ENCODE results near the gene YBX2.

Gene YBX2

GRCh38 chr17:7239091-7240027 is 55.1 kb downstream of the YBX2 start, which contains the start of gene PHF23 (continued):
- TF ChIP-seq, protein P1, sequence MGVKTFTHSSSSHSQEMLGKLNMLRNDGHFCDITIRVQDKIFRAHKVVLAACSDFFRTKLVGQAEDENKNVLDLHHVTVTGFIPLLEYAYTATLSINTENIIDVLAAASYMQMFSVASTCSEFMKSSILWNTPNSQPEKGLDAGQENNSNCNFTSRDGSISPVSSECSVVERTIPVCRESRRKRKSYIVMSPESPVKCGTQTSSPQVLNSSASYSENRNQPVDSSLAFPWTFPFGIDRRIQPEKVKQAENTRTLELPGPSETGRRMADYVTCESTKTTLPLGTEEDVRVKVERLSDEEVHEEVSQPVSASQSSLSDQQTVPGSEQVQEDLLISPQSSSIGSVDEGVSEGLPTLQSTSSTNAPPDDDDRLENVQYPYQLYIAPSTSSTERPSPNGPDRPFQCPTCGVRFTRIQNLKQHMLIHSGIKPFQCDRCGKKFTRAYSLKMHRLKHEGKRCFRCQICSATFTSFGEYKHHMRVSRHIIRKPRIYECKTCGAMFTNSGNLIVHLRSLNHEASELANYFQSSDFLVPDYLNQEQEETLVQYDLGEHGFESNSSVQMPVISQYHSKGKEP (tag by site-specific recombination; IDR thresholded peaks at IDR 0.05): no peak
- TF ChIP-seq SP3 (tag by site-specific recombination; IDR thresholded peaks at IDR 0.05) (peak; percentile 98), ZNF600 (tag by site-specific recombination; IDR thresholded peaks at IDR 0.05) (peak; percentile 78), ZBTB20 (tag by site-specific recombination; IDR thresholded peaks at IDR 0.05) (peak; percentile 65; the same call in 1 of the 2 replicates), ZNF292 (tag by site-specific recombination; IDR thresholded peaks at IDR 0.05; ENCODE audit: borderline replicate concordance, low read depth) (no peak), ZNF558 (tag by site-specific recombination; IDR thresholded peaks at IDR 0.05) (no peak), ZFP3 (tag by site-specific recombination; IDR thresholded peaks at IDR 0.05; ENCODE audit: low read depth) (no peak), ZIC2 (tag by site-specific recombination; IDR thresholded peaks at IDR 0.05) (peak; percentile 54), CTCF (tag by site-specific recombination; IDR thresholded peaks at IDR 0.05) (peak; percentile 30; the same call in 1 of the 2 replicates), GLIS1 (tag by site-specific recombination; IDR thresholded peaks at IDR 0.05) (peak; percentile 80), ZNF341 (tag by site-specific recombination; IDR thresholded peaks at IDR 0.05; ENCODE audit: low read depth) (peak; percentile 99), ZBTB11 (tag by site-specific recombination; conservative IDR thresholded peaks at IDR 0.05; ENCODE audit: low read depth) (peak; percentile 96), ZNF488 (tag by site-specific recombination; IDR thresholded peaks at IDR 0.05) (no peak), ZSCAN30 (tag by site-specific recombination; IDR thresholded peaks at IDR 0.05) (peak; percentile 5; the same call in 1 of the 2 replicates), EGR2 (tag by site-specific recombination; IDR thresholded peaks at IDR 0.05; ENCODE audit: low read depth) (peak; percentile 98), ZNF692 (tag by site-specific recombination; IDR thresholded peaks at IDR 0.05) (no peak), ZNF394 (tag by site-specific recombination; IDR thresholded peaks at IDR 0.05; ENCODE audit: borderline replicate concordance) (peak; percentile 65; the same call in 1 of the 2 replicates), SP7 (tag by site-specific recombination; IDR thresholded peaks at IDR 0.05) (peak; percentile 78), ZBTB48 (tag by site-specific recombination; IDR thresholded peaks at IDR 0.05) (no peak), ZNF335 (tag by site-specific recombination; conservative IDR thresholded peaks at IDR 0.05) (peak; percentile 79), ZNF366 (tag by site-specific recombination; conservative IDR thresholded peaks at IDR 0.05) (peak; percentile 100), YY1 (tag by site-specific recombination; IDR thresholded peaks at IDR 0.05) (peak; percentile 63; the same call in 1 of the 2 replicates), REPIN1 (tag by site-specific recombination; IDR thresholded peaks at IDR 0.05; ENCODE audit: low read depth) (no peak), ZNF768 (tag by site-specific recombination; IDR thresholded peaks at IDR 0.05) (no peak), ZNF585B (tag by site-specific recombination; IDR thresholded peaks at IDR 0.05) (no peak)
- TF ChIP-seq, protein P2, sequence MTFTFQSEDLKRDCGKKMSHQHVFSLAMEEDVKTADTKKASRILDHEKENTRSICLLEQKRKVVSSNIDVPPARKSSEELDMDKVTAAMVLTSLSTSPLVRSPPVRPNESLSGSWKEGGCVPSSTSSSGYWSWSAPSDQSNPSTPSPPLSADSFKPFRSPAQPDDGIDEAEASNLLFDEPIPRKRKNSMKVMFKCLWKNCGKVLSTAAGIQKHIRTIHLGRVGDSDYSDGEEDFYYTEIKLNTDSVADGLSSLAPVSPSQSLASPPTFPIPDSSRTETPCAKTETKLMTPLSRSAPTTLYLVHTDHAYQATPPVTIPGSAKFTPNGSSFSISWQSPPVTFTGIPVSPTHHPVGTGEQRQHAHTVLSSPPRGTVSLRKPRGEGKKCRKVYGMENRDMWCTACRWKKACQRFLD (tag by site-specific recombination; IDR thresholded peaks at IDR 0.05): no peak
- TF ChIP-seq, protein P3, sequence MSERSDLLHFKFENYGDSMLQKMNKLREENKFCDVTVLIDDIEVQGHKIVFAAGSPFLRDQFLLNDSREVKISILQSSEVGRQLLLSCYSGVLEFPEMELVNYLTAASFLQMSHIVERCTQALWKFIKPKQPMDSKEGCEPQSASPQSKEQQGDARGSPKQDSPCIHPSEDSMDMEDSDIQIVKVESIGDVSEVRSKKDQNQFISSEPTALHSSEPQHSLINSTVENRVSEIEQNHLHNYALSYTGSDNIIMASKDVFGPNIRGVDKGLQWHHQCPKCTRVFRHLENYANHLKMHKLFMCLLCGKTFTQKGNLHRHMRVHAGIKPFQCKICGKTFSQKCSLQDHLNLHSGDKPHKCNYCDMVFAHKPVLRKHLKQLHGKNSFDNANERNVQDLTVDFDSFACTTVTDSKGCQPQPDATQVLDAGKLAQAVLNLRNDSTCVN (tag by site-specific recombination; optimal IDR thresholded peaks at IDR 0.05): peak; percentile 63

All from HEK293 (cell line).